IPS DF 19.7 (cell line): ENCODE measurements around the gene ZNF407.
"Not testable (repeated sequence)": the region's sequence is repeated elsewhere in the genome, so short reads cannot be mapped to it uniquely, and the experiment has no call there.

ENCODE experiments used
- DNase-seq: peaks from one replicate; pipeline ENCODE4 v3.0.0-alpha.2; 2013; ENCODE audit warnings: low read depth, low spot score

ZNF407 gene

DNA sequence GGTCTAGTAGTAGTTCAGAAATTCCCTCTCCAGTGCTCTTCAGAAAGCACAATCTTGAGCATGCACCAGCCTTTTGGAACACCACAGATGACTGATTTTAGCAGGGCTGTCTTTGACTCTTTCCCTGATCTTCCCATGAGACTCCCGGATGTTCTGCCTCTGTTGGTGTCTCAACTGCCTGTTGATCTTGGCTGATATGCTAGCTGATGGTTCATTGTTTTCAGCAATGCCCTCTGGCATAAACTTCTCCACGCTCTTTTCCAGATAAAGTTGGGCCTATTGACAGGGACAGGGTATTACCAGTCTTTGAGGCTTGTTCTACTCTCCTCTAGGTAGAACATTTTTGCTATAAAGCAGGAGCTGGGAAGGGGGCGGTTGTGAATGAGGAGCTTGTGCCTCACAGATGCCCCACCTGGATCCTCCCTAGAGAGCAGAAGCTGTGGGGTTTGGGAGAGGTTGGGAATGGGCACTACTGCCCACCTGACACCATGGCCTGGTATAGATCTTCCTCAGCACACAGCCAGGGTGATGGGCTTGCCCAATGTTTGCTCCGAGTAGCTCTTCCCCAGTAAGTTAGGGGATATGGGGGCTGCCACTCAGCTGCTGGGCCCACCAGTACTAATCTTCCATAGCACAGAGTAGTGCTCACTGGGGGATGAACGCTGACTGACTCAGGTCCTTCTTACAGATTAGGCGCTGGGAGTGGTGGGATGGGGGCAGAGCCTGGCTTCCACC, 500.0 kb downstream of the ZNF407 start:
- DNase-seq = no peak

DNA sequence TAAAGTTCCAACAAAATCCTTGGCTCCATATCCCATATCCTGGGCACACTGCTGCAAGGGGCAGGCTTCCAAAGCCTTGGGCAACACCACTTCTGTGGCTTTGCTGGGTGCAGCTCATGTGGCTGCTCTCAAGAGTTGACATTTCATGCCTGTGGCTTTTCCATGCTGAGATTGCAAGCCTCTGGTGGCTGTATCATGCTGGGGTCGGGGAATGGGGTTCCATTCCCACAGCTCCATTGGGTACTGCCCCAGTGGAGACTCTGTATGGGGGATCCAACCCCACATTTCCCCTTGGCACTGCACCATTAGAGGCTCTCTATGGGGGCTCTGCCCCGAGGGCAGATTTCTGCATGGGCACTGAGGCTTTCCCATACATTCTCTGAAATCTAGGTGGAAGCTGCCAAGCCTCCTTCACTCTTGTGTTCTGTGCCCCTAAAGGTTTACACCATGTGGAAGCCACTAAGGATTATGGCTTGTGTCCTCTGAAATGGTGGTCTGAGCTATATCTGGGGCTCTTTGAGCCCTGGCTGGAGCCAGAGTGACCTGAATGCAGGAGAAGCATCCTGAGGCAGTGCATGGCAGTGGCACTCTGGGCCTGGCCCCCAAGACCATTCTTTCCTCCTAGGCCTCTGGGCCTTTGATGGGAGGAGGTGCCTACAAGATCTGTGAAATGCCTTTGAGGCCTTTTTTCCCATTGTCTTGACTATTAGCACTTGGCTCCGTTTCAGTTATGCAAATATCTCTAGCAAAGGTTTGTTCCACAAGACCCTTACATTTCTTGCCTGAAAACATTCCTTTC, 503.4 kb downstream of the ZNF407 start:
- DNase-seq = no peak

DNA sequence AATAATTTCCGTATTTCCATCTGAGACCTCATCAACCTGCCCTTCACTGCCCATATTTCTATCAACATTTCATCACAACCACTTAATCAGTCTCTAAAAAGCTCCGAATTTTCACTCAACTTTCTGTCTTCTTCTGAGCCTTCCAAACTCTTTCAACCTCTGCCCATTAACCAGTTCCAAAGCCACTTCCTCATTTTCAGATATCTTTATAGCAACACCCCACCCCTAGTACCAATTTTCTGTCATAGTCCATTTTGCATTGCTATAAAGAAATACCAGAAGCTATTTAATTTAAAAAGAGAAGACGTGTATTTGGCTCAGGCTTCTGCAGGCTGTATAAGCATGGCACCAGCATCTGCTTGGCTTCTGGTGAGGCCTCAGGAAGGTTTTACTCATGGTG, 504.2 kb downstream of the ZNF407 start:
- DNase-seq = no peak

DNA sequence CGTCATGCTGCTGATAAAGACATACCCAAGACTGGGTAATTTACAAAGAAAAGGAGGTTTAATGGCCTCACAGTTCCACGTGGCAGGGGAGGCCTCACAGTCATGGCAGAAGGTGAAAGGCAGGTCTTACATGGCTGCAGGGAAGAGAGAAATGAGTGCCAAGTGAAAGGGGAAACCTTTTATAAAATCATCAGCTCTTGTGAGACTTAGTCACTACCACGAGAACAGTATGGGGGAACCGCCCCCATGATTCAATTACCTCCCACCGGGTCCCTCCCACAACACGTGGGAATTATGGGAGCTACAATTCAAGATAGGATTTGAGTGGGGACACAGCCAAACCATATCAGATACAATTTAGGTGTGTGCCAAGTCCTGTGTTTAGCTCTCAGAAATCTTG, 506.4 kb downstream of the ZNF407 start:
- not testable (repeated sequence) for DNase-seq

DNA sequence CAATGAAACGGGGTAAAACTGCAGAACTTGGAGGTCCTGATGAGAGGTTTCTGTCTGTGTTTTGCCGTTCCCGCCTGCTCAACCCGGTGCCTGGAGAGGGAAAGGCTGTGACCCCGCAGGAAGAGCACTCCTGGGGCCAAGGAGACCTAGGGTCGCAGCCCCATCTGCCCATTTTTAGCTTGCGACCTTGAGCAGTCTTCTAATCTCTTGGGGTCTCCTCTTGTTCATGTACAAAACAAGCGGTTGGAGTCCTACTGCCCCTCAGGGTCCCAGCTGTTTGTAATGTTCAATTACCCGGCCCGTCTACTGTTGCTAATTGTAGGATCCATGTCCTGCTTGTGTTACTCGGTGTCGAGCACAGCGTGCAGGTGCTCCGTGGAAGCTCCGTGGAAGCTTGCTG, 506.8 kb downstream of the ZNF407 start:
- DNase-seq = no peak

DNA sequence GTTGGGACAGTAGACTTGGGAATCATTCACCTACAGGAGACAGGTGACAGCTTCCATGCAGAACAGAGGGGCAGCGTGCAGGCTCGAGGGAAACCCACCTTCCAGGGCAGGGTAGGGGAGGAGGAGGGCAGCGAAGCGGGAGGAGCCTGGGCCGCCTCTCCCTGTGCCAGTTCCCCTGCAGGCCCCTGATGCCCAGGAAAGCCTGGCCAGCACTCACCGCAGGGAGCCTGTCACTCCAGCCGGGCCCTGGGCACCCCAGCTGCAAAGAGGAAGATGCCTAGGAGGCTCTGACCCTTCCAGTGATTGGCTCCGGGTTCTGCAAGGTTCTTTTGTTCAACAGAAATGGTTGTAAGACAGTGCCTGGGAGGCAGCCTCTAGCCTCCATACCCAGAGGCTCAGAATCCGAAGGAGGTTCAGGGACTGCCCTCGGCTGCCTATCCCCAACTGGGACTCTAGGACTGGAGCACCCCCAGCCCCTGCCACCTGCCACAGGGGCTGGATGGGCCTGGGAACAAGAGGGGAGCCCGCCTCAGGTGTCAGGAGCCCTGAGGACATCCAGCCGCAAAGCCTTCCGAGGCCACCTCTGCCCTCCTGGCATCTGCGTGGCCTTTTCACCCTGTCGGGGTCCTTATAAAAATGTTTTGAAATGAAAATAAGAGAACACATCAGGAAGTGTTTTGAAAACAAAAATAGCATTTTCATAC, 508.0 kb downstream of the ZNF407 start:
- no peak for DNase-seq

DNA sequence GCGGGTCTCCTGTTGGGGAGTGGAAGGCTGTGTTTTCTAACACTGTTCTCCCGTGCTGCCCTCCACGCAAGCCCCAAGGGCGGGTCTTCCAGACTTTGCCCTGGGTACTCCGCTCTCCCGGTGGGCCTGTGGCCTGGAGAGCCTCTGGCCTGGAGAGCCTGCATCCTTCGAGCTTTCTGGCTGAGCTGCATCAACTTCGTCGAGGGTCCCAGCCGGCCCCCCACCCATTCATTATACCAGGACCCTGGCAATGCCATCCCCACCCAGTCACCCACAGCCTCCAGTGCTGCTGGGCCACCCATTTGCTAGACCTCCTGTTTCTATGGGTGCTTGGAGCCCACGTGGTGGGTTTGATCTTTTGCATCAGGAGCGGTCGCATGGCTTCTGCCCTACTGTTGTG, 509.1 kb downstream of the ZNF407 start:
- DNase-seq = no peak

DNA sequence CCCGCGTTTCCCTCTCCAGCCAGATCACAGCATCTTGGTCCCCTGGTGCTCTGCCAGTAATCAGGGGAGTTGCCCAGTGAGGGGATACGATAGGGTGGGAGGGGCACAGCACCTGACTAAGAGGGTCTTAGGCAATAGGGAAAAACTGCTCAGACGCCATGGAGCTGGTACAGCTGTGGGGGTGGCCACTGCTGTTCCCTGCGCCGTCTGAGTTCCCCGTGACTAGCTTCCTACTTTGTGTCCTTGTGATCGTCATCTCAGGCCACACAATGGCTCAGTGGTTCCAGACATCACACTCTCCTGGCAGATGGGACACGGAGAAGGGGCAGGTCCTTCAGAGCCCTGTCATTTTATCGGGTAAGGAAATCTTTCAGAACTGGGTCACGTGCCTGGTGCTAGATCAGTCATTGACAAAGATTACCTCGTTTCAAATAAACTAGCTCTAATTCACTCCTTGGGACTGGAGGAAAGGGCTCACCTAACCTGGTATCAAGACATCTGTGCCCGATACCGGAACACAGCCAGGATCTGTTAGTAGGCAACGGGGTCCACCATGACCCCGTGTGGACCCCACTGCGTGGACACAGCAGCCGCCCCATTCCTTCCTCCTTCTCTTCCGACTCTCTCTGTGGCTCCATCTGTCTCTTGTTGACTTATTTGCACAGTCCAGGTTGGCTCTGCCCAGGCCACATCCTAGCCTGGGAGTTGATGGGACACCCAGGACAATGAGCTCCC, 509.7 kb downstream of the ZNF407 start:
- no peak for DNase-seq

DNA sequence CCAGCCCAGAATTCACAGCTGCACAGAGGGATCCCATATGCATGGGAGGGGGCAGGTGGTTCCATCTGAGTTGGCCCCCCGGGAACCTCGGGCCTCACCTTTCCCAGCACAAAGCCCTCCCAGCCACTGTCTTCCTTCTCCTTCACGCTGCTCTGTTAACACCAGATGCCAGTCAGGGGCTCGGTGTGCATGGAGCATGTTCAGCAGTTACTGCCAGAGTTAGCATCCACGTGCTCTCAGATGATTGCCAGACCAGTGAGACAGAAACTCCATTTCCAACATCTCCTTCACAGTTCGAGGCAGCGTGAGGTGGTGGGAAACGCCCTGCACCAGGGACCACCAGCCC, 510.2 kb downstream of the ZNF407 start:
- no peak for DNase-seq

DNA sequence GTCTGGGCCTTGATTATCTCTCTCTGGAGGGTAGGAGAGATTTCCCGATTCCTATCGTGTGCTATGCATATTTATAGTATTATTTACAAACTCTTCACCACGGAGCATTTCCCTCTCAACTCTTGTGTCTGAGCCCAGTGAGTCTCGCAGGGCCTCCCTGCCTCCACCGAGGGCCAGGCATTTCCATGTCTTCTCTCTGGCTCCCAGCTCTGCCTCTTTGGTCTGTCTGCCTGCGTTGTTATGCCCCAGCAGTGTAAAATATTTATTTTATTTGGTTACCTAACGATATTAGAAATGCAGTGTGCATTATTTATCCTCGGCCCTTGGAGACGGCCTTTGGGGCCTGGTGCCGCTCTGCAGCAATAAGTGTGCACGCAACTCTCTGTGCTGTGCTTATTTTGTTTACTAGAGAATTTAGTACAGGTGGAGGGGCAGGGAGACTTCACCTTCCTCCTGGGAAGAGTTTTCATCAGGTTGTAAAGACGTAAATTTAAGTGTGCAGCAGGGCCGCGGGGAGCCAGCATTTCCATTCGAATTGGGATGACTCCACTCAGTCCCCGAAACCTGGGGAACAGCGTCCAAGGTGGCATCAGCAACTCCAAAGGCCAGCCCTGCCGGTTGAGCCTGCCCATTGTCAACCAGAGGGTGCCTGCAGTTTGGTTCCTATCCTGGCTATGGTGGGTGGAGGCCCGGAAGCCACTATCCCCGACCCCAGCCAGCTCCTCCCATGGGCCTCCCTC, 511.1 kb downstream of the ZNF407 start:
- DNase-seq = no peak

DNA sequence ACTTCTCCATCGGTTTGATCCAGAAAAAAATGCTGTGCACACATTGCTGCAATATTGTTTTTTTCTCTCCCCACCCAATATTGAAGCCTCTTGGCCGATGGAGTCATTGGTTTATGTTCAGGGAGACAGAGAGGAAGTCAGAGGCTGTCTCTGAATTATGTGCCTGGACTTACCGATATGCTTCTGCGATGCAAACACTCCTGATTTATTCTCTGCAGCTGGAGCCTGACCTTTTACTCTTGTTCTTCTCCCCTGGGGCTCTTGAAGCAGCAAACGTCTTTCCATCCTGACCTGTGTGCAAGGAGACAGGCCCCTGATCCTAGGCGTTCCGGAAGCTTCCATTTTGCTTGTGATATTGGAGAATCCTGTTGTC, 511.6 kb downstream of the ZNF407 start:
- DNase-seq = no peak

DNA sequence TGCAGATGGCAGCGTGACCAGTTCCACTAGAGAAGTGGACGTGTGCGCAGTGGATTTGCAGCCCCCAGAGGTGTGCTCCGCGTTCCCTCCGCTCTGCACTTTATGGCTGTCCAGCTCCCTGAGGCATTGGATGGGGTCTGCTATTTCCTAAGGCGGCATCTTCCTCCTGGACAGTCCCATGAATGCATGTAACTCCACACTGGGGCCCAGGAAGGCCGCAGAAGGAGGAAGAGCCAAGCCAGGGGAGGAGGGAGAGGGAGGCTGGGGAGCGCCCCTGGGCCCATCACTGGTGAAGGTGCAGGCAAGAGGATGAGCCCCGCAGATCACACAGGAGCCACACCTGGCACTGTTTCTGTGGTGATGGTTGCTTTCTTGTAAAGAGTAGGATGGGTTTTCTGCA, 512.1 kb downstream of the ZNF407 start:
- no peak for DNase-seq

DNA sequence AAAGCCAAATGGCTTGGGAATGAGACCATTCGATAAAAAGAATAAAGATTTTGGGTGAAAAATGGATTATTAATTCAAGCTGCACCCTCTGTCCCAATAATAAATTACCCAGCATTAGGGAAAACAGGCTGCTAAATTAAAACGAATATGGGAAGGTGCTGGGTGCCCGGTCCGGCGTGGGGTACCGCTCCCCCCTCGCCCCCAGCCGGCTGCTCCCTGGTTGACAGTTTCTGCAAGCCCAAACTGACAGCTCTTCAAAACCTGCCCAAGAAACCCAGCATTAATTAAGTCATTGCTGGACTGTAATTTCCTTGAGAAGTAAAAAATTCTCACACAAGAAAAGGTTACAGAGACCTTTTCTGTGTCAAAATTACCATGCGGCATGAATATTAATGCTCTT, 512.6 kb downstream of the ZNF407 start:
- DNase-seq = no peak

DNA sequence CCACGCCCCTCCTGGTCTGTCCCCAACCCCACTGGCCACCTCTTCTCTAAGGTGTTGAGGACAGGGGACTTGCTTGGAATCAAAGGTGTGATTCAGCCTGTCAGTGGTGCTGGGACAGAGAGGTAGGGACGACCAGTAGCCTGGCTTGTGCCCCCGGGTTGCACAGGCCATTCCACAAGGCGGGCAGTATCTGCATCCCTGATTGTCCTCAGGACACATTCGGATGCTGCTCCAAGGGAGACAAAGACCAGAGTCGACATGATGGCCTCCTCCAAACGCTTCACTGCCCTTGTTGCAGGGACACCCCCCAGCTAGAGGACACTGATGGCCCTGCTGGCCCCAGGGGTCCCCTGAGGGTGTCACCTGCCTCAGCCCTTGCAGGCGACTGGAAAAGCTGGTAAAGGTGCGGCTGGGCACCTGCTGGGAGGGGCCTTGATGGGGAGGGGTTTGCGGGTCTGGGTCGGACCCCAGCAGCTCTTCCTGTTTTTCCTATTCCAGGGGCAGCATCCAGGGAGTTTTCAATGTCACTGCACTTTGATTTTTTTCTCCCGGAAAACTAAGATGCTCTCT, 513.3 kb downstream of the ZNF407 start:
- no peak for DNase-seq

DNA sequence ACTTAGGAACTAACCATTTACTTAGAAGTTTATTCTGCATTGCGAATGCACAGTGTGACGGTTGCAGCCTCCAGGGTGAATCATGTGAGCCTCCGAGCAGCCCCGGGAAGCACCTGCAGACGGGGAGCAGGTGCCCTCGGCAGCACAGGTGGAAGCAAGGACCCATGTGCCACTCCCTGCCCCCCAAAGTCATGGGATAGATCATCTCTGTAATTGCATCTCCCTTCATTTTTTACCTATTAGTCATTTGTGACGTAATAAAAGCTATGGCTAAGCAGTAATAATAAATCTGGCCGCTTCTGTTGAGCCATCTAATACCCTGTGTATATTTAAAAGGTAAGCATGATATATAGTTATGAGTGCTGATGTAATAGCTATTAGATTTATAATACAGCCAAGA, 514.1 kb downstream of the ZNF407 start:
- DNase-seq = no peak

DNA sequence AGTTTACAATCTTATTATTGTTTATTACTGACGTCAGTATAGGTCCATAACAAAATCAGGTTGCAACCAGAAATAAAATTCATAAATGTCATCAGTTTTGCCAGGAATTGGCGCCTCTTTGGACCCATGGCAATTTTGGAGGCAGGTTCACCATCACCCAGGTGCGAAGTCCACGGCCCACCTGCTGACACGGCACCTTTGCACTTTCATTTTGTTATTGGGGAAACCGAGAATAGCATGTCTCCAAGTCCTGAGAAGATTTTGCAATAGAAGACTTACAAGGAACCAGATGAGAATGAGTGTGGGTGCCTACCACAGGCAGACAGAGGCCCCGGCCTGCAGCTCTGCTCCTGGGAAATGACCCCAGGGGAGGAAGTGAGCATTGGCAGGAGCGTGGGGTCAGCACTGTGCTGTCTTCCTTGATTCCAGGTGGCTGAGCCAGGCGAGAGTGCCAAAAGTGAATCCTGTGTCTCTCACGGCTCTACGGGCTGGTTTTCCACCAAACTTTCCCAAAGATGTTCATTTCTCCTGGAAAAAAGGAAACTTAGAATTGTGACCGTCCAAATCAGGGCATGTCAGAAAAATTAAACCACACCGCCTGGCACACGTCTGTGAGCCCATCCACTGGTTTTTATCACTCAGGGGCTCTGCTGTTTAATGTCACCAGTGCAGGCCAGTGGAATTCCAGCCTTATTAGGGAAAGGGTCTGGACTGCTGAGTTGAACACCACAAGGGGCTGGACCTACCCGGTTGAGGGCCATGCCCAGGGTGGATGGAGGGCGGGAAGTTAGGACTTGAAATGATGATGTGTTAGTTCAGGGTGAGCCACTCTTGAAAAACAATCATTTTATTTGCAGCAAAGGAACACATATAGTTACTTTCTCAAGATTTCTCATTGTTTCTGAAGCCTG, 514.8 kb downstream of the ZNF407 start:
- no peak for DNase-seq

DNA sequence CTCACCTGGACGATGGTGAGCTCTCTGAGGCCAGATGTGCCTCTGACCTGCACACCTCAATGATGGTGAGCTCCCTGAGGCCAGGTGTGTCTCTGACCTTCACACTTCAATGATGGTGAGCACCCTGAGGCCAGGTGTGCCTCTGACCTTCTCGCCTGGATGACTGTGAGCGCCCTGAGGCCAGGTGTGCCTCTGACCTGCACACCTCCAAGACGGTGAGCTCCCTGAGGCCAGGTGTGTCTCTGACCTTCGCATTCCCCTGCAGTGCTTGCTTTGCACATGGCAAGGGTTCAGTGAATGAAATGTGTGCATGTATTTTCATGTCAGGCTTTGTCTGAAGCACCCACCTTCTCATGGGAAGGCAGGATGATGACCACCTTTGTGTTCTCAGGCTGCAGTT, 515.8 kb downstream of the ZNF407 start:
- no peak for DNase-seq

DNA sequence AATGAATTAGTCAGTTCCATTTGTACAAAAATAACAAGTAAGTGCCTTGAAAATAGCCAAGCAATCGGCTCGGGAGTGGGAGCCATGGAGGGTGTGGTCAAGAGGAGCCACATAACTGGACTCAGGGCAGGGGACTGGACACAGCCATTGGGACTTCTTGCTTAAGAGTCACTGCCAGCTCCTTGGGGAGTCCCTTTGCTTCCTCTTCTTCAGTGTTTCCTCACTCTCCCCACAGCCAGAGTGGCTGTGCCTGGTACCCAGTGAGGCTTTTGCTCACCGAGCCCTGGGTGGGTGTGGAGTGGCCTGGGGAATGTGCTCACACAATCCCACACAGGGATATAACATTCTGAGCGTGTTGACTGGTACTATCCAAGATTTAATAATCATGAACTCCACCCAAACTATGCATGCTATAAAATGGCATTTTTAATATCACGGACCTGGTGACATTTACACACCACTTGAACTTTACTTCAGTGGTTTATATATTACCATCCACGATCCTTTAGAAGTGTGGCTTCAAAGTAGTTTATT, 516.6 kb downstream of the ZNF407 start:
- no peak for DNase-seq
